ENCODE data around the gene ERCC3. TPM values are rescaled to one million over a fixed set of nuclear protein-coding genes. Genes with fewer than 3 reads are reported as not detected.

The ERCC3 gene
- total RNA-seq, 4 donors from 2014 or later, result 30.0 to 47.2 (median 39.0) TPM

DNA sequence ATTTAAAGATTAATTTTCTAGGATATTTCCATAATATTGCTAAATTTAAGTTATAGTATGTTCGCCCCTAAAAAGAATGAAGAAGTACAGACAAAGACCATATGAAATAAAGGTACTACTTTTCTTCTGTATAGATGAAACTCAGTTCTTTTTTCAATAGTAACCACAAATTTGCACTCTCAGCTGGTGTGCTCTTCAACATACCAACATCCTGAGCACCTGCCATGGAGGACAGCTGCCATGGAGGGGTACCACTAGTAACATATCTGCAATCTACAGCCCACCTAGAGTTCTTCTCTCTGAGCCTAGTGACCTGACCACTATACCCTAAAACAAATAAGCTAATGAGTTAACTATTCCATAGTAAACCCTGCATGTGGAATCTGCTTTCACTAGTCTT is 36.8 kb upstream of the ERCC3 start:
- no peaks in the 10 kb centered on the region for H3K27me3 ChIP-seq
- WGBS, 2 donors (ENCODE audit: low coverage in 1 of 2), result 87 to 92% methylated on average over 1 of the region's 1 CpG
- TF ChIP-seq POLR2A (IDR thresholded peaks at IDR 0.05) (no peak), POLR2AphosphoS5 (IDR thresholded peaks at IDR 0.05) (no peak), EP300 (IDR thresholded peaks at IDR 0.05; ENCODE audit: low read depth) (no peak)
- TF ChIP-seq, protein P1, sequence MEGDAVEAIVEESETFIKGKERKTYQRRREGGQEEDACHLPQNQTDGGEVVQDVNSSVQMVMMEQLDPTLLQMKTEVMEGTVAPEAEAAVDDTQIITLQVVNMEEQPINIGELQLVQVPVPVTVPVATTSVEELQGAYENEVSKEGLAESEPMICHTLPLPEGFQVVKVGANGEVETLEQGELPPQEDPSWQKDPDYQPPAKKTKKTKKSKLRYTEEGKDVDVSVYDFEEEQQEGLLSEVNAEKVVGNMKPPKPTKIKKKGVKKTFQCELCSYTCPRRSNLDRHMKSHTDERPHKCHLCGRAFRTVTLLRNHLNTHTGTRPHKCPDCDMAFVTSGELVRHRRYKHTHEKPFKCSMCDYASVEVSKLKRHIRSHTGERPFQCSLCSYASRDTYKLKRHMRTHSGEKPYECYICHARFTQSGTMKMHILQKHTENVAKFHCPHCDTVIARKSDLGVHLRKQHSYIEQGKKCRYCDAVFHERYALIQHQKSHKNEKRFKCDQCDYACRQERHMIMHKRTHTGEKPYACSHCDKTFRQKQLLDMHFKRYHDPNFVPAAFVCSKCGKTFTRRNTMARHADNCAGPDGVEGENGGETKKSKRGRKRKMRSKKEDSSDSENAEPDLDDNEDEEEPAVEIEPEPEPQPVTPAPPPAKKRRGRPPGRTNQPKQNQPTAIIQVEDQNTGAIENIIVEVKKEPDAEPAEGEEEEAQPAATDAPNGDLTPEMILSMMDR (IDR thresholded peaks at IDR 0.05), result no peak
- in situ Hi-C loops (cut with MboI; ENCODE audit: low pct_ligation_motif_present in 1 of 4, low pct_unique_long_range_greater_than_20kb in 1 of 4, low sequenced_read_pairs in 3 of 4), result loop anchor here in 1 of 4 donors (25.0 kb wide), 1 partner anchor 157 kb away; no protein-coding TSS in a partner anchor
- peaks cover 0 to 35% (median 6%) of the 10 kb centered on the region in 4 donors for H3K36me3 ChIP-seq
- no peaks in the 10 kb centered on the region for H3K9me3 ChIP-seq
- H3K27ac ChIP-seq, result no peak overlapping the region
- no peak overlapping the region for H3K4me3 ChIP-seq
- intact Hi-C loops (cut with DNase I; ENCODE audit: low total_unique reads), result no loop called here
- DNase-seq, result no peak
- no peaks in the 10 kb centered on the region for H3K4me1 ChIP-seq

DNA sequence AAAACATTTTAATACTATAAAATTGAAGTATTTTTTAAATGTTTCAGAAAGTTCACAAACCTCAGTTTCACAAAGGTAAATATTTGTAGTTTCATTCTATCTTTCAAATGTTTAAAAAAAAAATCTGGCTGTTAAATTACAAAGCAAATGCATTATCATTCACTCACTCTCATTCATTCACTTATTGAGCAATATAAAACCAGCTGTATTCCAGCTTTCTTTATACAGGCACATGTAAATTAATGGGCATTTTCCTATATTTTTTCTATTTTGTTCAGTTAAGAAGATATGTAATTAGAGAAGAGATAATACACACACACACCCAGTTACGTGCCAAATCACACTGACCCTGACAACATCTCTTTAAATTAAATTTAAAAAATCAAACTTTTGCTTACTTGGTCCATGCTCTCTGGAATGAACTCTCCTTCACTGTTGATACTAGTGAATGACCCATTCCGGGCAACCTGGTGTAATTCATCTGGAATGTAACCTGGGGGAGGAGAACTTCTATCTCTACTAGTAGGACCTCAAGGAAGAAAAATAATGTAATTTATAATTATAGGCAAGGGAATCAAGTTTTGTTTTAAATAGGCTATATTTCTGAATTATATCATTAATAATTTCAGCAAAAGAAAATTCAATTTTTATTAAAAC is 32.5 kb upstream of the ERCC3 start:
- WGBS, 2 donors (ENCODE audit: low coverage in 1 of 2), result 81 to 88% methylated on average over 2 of the region's 2 CpGs
- Histone ChIP-seq H3K9me3 (no peaks in the 10 kb centered on the region), H3K4me3 (no peak overlapping the region), H3K27ac (no peak overlapping the region), H3K27me3 (no peaks in the 10 kb centered on the region), H3K4me1 (no peaks in the 10 kb centered on the region), H3K36me3 (peaks cover 0 to 43% (median 21%) of the 10 kb centered on the region in 4 donors)
- in situ Hi-C loops (cut with MboI; ENCODE audit: low pct_ligation_motif_present in 1 of 4, low pct_unique_long_range_greater_than_20kb in 1 of 4, low sequenced_read_pairs in 3 of 4), result loop anchor here in 2 of 4 donors (10.0 to 25.0 kb wide), 2 partner anchors 158 to 161 kb away; no protein-coding TSS in a partner anchor
- DNase-seq, result no peak
- TF ChIP-seq, protein P1 (IDR thresholded peaks at IDR 0.05), result no peak
- no peak for TF ChIP-seq POLR2A (IDR thresholded peaks at IDR 0.05)
- intact Hi-C loops (cut with DNase I; ENCODE audit: low total_unique reads), result loop anchor here (5.0 kb wide), 1 partner anchor 156 kb away; no protein-coding TSS in a partner anchor

DNA sequence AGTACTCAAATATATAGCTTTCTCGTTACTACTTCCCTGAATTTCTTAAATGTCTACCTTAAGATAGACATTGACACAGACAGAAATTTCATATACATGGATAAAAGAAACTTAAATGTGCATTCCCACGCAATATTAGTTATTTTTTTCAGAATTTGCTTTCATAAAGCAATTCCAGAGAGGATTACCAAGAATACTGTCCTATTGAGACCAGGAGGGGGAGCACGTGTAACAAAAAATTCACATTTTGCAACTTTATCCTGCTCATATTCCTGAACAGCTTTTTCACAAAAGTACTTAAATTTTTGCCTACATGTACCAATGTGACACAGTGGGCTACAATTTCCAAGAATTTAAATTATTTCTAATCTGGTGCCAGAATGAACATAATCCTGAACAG is 30.7 kb upstream of the ERCC3 start:
- 58 to 68% methylated on average over 3 of the region's 3 CpGs for WGBS, 2 donors (ENCODE audit: low coverage in 1 of 2)
- H3K36me3 ChIP-seq, result peaks cover 0 to 54% (median 24%) of the 10 kb centered on the region in 4 donors
- DNase-seq, result no peak
- intact Hi-C loops (cut with DNase I; ENCODE audit: low total_unique reads) (loop anchor here (5.0 kb wide), 1 partner anchor 158 kb away; no protein-coding TSS in a partner anchor), in situ Hi-C loops (cut with MboI; ENCODE audit: low pct_ligation_motif_present in 1 of 4, low pct_unique_long_range_greater_than_20kb in 1 of 4, low sequenced_read_pairs in 3 of 4) (loop anchor here in 2 of 4 donors (10.0 to 25.0 kb wide), 2 partner anchors 160 to 163 kb away; no protein-coding TSS in a partner anchor)
- H3K4me1 ChIP-seq, result no peaks in the 10 kb centered on the region
- no peak overlapping the region for H3K4me3 ChIP-seq
- no peaks in the 10 kb centered on the region for H3K27me3 ChIP-seq
- peaks cover 0 to 5% of the 10 kb centered on the region in 2 donors for H3K9me3 ChIP-seq
- no peak for TF ChIP-seq EP300 (IDR thresholded peaks at IDR 0.05; ENCODE audit: low read depth)
- TF ChIP-seq, protein P1 (IDR thresholded peaks at IDR 0.05), result peak; percentile 46 to 52 (median 50)
- no peak overlapping the region for H3K27ac ChIP-seq

DNA sequence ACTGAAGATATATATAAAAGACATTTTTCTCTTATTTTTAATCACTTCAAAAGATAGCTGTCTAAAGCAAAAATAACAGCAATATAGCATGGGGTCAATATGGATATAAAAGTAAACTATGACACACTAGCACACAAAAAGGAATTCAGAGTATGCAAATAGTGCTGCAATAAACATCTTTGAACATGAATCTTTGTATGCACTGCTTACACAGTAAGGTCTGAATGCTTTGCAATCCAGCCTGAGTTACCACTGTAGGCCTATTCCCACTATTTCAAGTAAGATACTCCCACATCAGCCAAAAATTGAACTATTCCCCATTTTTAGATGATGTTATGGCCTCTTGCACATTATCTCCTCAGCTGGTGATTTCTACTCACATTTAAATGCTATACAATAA is 27.4 kb upstream of the ERCC3 start:
- Histone ChIP-seq H3K9me3 (peaks cover 0 to 5% of the 10 kb centered on the region in 2 donors), H3K27me3 (no peaks in the 10 kb centered on the region), H3K27ac (no peak overlapping the region), H3K4me3 (no peak overlapping the region), H3K36me3 (peaks cover 0 to 57% (median 28%) of the 10 kb centered on the region in 4 donors), H3K4me1 (no peaks in the 10 kb centered on the region)
- intact Hi-C loops (cut with DNase I; ENCODE audit: low total_unique reads), result no loop called here
- TF ChIP-seq POLR2A (IDR thresholded peaks at IDR 0.05) (no peak), EP300 (IDR thresholded peaks at IDR 0.05; ENCODE audit: low read depth) (no peak), POLR2AphosphoS5 (IDR thresholded peaks at IDR 0.05) (no peak)
- TF ChIP-seq, protein P1 (IDR thresholded peaks at IDR 0.05), result no peak
- in situ Hi-C loops (cut with MboI; ENCODE audit: low pct_ligation_motif_present in 1 of 4, low pct_unique_long_range_greater_than_20kb in 1 of 4, low sequenced_read_pairs in 3 of 4), result loop anchor here in 1 of 4 donors (10.0 kb wide), 1 partner anchor 163 kb away; no protein-coding TSS in a partner anchor
- DNase-seq, result no peak

All from transverse colon (tissue), 4 donors.